Limb (tissue), 2 donors: ENCODE data around the gene ERBB3.
"Not testable (repeated sequence)": the region's sequence is repeated elsewhere in the genome, so short reads cannot be mapped to it uniquely, and the experiment has no call there.

Source experiments
- DNase-seq, 2 donors: peaks; one replicate each; pipeline ENCODE4 v3.0.0-alpha.2; 2016; ENCODE audit errors: extremely low spot score in 2 of 2

Gene ERBB3

DNA sequence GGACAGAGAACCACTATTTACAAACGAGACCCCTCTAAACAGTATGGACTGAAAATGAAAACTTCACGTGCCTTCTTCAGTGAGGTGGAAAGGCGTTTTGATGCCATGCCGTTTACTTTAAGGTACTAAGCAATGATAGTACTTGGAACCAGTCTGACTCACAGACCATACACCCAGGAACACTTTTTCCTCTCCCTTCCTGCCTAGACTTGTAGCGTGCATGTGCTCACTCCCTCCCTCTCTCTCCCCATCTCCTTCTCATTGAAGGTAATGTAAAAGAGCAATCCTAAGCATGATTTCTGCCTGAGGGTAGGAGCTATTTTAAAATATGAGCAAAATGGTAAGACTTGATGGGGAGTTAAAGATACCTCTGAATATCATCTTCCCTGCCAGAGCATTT lies 30.6 kb downstream of the ERBB3 start:
- DNase-seq: no peak

DNA sequence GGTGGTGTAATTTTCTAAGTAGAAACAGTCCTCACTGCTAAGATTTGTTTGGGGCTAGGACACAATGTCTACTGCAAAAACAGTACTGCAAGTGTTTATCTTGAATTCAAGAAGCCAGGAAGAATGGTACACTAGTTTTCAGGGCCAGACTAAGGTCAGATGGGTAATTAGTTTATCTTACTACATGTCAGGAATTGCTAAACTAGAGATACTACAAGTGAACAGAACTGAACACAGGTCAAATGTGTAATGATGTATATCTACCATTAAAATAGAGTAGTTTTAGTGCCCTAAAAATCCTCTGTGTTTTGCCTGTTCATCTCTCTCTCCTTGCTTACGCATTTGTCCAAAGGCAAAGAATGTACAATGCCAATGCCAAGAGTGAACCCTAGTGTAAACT lies 34.1 kb downstream of the ERBB3 start:
- DNase-seq: no peak

DNA sequence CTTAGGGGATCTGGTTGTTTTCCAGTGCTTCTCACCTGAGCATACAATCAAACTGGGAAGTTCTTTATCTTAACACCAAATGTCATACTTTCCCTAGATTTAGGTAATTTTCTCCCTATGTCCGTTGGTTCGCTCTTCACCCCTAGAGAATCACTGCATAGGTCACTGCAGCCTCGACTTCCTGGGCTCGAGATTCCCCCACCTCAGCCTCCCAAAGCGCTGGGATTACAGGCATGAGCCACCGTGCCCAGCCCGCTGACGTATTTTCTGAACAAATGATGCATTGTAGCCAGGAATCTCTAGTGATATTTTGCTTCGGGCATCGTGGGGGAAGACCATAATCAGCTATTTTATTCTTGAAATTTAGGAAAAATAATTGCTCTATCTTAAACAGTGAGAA lies 35.4 kb downstream of the ERBB3 start:
- DNase-seq: peak in 1 of 2 donors; percentile 49

DNA sequence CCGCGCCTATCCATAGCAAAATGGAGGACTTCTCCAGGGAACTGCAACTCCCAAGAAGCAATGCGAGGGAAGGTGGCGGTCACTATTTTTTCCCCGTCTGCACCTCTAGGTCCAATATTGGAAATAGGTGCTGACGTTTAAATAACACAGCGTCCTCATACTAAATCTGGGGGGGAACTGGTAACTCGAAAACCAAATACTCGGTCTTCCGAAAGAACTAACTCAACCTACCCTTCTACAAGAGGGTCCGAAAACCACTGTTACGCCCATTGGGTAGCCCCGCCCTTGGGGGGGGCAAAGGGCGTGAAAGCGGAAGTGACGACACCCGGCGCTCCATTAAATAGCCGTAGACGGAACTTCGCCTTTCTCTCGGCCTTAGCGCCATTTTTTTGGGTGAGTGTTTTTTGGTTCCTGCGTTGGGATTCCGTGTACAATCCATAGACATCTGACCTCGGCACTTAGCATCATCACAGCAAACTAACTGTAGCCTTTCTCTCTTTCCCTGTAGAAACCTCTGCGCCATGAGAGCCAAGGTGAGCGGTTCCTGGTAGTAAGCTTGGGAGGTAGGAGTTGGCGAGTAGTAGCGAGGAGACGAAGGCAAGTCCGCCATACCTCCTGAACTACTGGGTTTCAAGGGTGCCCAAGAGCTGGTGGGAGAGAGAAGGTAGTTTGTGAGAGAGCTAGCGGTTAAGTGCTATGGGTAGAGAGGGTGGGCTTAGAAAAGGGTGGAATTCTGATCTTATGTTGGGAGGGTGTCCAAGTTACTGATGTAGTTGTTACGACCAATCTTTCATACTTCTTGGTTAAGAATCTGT lies 36.5 kb downstream of the ERBB3 start, which contains the start of gene RPL41:
Gene RPL41 (plus strand): TSS at position 367 of the 815 bp plus-strand sequence.
- peak; percentile 94 to 98 for DNase-seq

DNA sequence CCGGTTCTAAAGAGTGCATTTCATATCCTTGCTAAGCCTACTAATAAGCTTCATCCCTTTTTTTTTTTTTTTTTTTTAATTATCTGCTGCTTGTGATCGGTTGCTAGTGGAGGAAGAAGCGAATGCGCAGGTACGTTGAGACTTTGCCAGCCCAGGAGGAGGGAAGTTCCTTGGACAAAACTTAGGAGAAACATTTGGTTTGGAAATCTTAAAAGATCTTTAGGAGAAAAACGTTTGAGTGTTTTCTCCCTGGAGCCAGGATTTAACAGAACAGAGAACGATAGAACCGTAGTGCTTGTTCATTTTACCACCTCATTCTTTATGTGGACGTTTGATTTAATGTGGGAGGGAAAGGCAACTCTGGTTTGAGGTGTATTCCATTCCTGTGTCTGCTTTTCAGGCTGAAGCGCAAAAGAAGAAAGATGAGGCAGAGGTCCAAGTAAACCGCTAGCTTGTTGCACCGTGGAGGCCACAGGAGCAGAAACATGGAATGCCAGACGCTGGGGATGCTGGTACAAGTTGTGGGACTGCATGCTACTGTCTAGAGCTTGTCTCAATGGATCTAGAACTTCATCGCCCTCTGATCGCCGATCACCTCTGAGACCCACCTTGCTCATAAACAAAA lies 37.2 kb downstream of the ERBB3 start:
- DNase-seq: not testable (repeated sequence)

DNA sequence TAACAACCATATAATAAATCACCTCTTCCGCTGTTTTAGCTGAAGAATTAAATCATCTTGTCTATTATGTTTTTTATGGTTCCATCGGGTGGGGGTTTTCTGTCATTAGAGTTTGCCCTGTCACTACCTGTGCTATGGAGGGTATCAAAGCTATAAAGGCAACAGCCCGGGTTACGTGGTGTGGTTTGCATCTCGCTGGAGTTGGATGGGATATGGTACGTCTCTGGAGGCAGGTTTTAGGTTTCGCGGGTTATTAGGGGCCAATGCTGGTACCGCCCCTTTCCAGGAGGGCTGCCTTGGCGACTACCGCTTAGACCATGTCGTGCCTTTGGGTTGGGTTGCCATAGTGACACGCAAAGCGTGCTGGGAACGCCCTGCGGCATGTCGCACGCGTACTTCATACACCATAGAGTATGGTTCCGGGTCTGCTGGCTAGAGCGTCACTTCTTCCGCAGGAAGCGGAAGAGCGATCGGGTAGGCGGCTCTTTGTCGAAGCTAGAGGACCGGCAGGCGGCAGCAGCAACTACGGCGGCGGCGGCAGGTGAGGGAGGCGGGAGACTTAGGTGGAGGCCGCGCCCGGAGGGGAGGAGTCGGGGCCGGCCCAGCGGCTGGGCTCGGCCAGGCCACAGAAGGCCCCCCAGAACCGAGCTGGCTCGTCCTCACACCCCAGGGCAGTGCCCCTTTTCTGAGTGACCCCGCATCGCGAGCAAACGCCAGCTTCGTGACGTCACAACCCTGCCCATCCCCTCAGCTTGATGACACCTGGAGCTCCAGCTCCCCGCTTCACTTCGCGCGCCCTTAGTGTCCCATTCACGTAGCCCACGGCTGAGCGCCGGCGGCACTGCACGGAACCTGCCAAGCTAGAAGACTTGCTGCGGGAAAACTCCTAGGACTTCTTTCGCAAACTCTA lies 38.1 kb downstream of the ERBB3 start, which contains the start of gene ZC3H10:
Gene ZC3H10 (plus strand): TSS at position 489 of the 910 bp plus-strand sequence. CDS start 2,297 bp downstream, outside the sequence.
- peak; percentile 95 to 99 for DNase-seq

DNA sequence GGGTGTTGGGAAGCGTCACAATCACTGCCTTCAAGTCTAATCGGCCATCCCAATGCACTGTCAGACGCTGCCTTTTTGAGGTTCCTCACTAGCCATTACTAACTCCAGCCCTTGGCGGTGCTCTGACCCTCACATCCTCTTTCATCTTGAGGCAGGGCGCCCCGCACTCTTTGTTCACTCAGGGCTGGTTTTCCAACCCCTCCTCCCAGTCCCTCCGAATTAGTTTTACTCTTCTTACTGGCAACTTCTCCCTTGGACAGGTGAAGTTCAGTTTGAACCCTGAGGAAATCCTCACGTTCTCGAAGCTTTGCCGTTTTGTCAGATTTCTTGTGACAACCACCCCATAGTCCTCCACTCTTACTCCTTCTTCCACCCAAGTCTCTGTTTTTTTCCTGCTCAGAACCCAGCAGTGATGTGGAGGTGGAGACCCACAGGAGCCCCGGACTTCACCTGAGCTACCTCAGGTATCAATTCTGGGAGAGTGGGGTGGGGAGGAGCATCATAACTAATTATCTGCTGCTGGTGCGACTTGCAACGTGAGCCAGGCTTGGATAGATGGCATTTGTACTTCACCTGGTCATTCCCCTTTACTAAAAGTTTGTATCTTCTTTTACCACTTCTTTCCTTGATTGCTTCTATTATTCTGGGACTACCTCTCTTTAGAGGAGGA lies 38.9 kb downstream of the ERBB3 start:
- DNase-seq: no peak

DNA sequence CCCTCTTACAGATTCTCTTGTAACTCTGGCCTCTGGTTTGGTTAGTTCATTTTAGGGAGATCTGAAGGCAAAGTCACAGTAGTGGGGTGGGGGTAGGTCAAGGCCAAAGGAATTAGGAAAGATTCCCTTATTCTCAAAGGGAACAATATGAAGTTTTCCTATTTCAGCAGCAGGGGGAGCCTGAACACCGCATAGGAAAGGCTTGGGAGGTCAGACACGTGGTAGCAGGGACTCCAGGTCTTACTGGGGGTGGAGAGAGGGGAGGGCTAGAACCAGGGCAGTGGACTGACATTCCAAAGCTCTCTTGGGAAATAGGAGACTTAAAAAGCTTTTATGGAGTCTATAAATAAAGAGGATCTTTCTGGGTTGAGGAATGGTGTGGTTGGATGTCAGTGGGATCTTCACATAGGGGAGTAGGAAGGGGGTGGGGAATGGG lies 39.4 kb downstream of the ERBB3 start:
- DNase-seq: peak; percentile 70 to 88

DNA sequence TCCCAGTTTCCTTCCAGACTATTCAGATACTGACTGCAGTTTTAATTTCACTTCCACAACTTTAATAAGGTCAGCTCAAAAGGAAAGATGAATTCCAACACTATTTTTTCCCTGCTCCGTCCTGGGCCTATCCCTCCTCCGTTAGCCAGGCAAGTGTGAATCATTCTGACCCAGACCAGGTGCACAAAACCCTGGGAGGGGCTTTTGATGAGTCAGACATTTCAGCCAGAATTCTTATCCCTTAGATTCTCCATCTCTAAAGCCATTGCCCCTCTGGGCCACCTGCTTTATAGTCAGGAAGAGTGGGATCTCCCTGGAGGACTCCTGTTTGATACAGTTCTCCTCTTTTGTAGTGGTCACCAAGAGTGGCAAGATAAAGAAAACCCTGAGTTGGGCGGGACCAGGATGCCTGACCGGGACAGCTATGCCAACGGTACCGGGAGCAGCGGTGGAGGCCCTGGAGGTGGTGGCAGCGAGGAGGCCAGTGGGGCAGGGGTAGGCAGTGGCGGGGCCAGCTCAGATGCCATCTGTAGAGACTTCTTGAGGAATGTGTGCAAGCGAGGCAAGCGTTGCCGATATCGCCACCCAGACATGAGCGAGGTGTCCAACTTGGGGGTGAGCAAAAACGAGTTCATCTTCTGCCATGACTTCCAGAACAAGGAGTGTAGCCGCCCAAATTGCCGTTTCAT lies 40.3 kb downstream of the ERBB3 start:
- no peak for DNase-seq

DNA sequence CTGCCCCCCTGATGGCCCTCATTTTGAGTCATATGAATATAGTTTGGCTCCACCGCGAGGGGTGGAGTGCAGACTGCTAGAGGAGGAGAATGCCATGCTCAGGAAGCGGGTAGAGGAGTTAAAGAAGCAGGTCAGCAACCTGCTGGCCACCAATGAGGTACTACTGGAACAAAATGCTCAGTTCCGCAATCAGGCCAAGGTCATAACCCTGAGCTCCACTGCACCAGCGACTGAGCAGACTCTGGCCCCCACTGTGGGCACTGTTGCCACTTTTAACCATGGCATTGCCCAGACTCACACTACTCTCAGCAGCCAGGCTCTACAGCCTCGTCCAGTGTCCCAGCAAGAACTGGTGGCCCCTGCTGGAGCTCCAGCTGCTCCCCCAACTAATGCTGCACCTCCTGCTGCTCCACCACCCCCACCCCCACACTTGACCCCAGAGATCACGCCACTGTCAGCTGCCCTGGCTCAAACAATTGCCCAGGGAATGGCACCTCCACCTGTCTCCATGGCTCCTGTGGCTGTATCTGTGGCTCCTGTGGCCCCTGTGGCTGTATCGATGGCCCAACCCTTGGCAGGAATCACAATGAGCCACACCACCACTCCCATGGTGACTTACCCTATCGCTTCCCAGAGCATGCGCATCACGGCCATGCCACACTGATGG lies 41.4 kb downstream of the ERBB3 start:
- DNase-seq: no peak

DNA sequence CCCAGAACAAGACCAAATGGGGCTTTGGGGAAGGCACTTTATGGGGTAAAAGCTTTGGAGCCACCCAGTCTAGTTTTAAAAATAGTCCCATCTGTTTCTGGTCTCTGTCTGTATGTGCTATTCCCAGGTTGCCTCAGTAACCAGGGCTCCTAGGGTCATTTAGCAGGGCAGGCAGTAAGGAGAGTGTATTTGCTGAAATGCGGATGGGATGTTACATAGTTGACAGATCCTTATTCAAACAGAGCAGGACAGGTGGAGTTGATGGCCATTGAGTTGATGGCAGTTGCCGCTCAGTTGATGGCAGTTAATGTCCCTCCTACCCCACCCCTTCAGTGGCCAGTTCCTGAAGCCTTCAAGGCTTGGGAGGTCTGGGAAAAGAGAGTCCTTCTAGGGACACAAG lies 42.7 kb downstream of the ERBB3 start:
- no peak for DNase-seq

DNA sequence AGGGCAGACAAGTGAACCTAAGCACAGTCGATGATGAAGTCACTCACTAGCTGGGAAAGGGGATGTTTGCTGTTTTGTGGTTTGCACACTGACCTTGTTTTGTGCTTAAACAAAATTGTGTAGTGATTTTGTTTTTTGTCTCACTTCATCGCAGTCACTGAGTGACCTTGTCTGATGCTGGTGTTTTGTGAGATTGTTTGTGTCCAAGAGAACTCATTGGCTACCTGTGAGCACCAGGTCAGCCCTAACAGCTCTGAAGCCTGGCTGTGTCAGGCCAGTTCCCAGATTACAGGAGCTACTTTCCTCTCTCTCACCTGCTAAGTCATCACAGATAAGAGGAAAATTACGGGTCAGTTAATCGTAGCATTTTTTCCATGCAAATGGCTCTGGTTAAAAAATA lies 44.2 kb downstream of the ERBB3 start:
- DNase-seq: no peak

DNA sequence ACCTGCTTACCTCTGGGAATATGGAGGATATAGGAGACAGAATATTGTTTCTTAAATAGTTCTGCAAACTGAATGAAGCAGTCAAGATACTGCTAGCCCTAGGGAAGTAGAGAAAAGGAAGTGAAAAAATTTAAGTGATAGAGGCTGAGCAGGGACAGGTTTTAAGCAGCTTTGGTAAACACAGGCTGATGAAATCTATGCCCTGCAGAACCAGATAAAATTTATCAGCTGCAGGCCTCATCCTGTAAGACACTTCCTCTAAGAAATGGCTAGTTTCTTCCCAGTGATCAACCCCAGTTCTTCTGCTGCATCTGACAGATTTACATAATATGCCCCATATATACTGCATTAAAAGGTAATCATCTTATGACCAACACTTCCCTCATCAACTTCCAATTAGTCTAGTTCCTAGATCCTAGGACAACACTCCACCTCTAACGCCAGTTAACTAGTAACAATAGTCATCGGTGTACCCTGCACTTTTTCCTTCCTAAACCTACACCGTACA lies 46.8 kb downstream of the ERBB3 start:
- no peak for DNase-seq

DNA sequence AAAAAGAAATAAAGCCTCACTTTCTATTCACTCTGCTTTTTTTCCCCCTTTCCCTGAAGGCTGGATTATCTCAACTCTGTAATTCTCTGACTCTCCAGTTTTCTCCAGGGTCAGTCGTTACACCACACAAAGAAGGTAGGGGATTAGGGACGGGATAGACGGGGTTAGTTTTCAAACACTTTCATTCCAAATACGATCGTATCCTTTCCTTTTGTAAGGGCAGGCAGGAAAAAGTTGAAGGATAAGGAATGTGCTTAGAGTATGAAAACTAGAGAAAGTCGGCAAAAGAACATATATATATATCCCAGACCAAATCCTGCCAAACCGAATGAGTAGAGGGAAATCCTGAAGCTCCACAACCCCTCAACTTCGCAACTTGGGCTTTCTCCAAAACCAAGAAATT lies 47.5 kb downstream of the ERBB3 start:
- DNase-seq: no peak

DNA sequence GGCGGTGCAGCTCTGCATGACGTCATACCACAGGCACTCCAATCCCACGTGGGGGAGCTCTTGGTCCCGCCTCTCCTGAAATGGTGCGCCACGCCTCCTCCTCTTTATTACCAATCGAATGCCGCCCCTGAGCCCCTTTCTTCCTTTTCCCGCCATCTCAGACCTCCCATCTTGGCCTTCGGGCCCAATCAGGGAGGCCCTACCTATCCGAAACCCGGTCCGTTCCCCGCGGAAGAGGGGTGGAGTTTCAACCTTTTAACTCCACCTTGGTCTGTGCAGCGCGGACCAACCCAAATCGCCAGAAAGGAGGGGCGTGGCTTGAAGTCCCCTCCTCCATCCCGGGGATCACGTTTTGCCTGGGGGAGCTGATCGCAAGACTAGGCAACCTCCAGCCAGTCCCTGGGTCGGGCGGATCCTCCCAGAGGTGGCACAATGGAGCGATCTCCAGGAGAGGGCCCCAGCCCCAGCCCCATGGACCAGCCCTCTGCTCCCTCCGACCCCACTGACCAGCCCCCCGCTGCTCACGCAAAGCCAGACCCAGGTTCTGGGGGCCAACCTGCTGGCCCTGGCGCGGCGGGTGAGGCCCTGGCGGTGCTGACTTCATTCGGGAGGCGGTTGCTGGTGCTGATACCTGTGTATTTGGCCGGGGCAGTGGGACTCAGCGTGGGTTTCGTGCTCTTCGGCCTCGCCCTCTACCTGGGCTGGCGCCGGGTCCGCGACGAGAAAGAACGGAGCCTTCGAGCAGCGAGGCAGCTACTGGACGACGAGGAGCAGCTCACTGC lies 48.1 kb downstream of the ERBB3 start, which contains the start of gene ESYT1:
Gene ESYT1 (plus strand): TSS at position 380 of the 782 bp plus-strand sequence. CDS start 53 bp downstream, at position 433.
- DNase-seq: peak; percentile 96 to 99

DNA sequence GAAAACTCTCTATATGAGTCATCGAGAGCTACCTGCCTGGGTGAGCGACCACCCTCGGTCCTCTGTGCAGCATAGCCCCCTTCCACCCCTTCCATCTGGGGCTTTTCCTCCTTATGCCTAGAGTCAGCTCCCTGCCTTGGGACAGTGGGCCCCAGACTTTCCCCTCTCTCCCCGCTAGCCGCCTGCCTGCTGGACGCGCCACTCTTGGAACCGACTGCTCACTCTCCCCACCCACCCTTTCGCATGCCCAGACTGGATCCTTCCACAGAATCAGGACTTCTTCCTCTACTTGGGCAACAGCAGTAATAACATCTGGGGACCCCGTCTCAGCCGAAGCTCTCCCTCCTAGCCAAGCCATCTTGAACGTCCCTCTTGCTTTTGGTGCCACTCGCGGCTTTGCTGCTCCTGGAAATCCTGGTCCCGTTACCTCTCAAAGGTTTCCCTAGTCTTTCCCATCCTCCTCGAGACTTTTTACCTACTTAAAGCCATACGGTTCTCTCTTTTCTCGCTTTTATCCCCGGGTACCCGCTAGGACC lies 48.8 kb downstream of the ERBB3 start:
- peak in 1 of 2 donors; percentile 64 for DNase-seq

DNA sequence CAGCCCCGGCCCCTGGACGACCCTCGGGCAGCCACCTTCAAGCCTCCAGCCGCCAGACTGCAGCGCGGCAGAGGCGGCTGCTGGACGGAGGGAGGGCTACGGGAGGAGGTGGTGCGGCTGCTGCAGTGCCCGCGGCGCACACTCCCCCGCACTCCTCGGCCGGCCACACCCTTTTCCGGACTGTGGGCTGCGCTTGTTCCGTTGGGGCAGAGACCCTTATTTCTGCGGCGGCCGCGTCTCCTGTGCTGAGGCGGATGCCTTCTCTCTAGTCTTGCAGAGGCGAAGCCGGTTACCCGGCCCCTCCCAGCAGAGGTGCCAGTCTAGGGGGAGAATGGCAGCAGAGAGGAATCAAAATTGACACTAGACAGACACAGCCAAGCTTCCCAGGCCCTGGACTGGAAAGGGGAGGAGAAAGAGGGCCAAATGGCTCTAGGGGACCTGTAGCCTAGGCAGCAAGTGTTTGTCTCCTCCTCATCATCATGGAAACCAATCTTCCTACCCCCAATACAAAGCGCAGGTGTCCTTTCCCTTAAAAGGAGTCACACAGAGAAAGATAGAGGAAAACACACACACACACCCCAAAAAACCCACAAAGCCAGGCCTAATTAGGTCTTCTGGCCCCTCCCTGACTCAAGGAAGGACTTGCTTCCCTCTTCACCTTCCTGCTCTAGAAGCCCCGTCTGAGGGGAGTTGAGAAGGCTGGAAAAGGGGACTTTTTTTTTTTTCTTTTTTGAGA lies 49.4 kb downstream of the ERBB3 start:
- peak; percentile 36 to 74 for DNase-seq
